H9 (cell line): ENCODE measurements around the gene SNCB. TPM values are rescaled to one million over a fixed set of nuclear protein-coding genes. Genes with fewer than 3 reads are reported as not detected.

Source experiments
- DNase-seq: peaks from one replicate; pipeline ENCODE4 v3.0.0-alpha.2; 2017
- H2AFZ ChIP-seq: one replicate; pipeline ENCODE4 v1.6.1; 2013; ENCODE audit warnings: mild to moderate bottlenecking, low read length, control low read depth, moderate library complexity
- H2AK5ac ChIP-seq: 2 replicates; pipeline ENCODE4 v1.6.1; 2013; ENCODE audit warnings: low read length, control low read depth, mixed read lengths; ENCODE audit not compliant: insufficient read length
- H2BK120ac ChIP-seq: one replicate; pipeline ENCODE4 v1.6.1; 2013; ENCODE audit warnings: low read depth, mild to moderate bottlenecking, low read length, control low read depth, inconsistent platforms; ENCODE audit not compliant: poor library complexity, severe bottlenecking
- H2BK12ac ChIP-seq: 2 replicates; pipeline ENCODE4 v1.6.1; 2013; ENCODE audit warnings: low read length, control low read depth, mixed read lengths, low read depth; ENCODE audit not compliant: insufficient read length
- H2BK15ac ChIP-seq: 2 replicates; pipeline ENCODE4 v1.6.1; 2013; ENCODE audit warnings: low read depth, low read length, control low read depth
- H2BK20ac ChIP-seq: one replicate; pipeline ENCODE4 v1.6.1; 2013; ENCODE audit warnings: low read depth, mild to moderate bottlenecking, low read length, control low read depth, inconsistent platforms; ENCODE audit not compliant: poor library complexity, severe bottlenecking
- H2BK5ac ChIP-seq: 2 replicates; pipeline ENCODE4 v1.6.1; 2013; ENCODE audit warnings: low read length, control low read depth, mixed read lengths; ENCODE audit not compliant: insufficient read length
- H3K14ac ChIP-seq: 2 replicates; pipeline ENCODE4 v1.6.1; 2013; ENCODE audit warnings: low read length, control low read depth; ENCODE audit not compliant: insufficient read depth
- H3K18ac ChIP-seq: 2 replicates; pipeline ENCODE4 v1.6.1; 2013; ENCODE audit warnings: low read depth, mild to moderate bottlenecking, mixed read lengths, low read length, control low read depth; ENCODE audit not compliant: insufficient read length
- H3K23ac ChIP-seq: 2 replicates; pipeline ENCODE4 v1.6.1; 2013; ENCODE audit warnings: low read length, control low read depth, mixed read lengths, low read depth; ENCODE audit not compliant: insufficient read length
- H3K23me2 ChIP-seq: 2 replicates; pipeline ENCODE4 v1.6.1; 2013; ENCODE audit warnings: low read depth, mild to moderate bottlenecking, mixed read lengths, low read length, control low read depth; ENCODE audit not compliant: insufficient read length, poor library complexity, severe bottlenecking
- H3K27ac ChIP-seq: 2 replicates; pipeline ENCODE4 v1.5.1; 2013; ENCODE audit warnings: low read length, control low read depth, mixed read lengths, low read depth; ENCODE audit not compliant: insufficient read length
- H3K27me3 ChIP-seq: 2 replicates; pipeline ENCODE4 v1.6.1; 2013; ENCODE audit warnings: low read length, control low read depth, inconsistent platforms; ENCODE audit not compliant: insufficient read depth
- H3K4ac ChIP-seq: 2 replicates; pipeline ENCODE4 v1.6.1; 2013; ENCODE audit warnings: low read depth, mild to moderate bottlenecking, control low read depth, inconsistent platforms, low read length, moderate library complexity
- H3K4me1 ChIP-seq: 2 replicates; pipeline ENCODE4 v1.6.1; 2013; ENCODE audit warnings: low read length, control low read depth, inconsistent platforms; ENCODE audit not compliant: insufficient read depth
- H3K4me2 ChIP-seq: 2 replicates; pipeline ENCODE4 v1.6.1; 2013; ENCODE audit warnings: low read length, control low read depth, mixed read lengths; ENCODE audit not compliant: insufficient read length, insufficient read depth
- H3K56ac ChIP-seq: 2 replicates; pipeline ENCODE4 v1.6.1; 2013; ENCODE audit warnings: low read depth, mild to moderate bottlenecking, mixed read lengths, low read length, control low read depth; ENCODE audit not compliant: insufficient read length
- H3K79me1 ChIP-seq: 2 replicates; pipeline ENCODE4 v1.6.1; 2013; ENCODE audit warnings: low read depth, mild to moderate bottlenecking, moderate library complexity, low read length, control low read depth, inconsistent platforms; ENCODE audit not compliant: insufficient read depth, poor library complexity, severe bottlenecking
- H3K79me2 ChIP-seq: 2 replicates; pipeline ENCODE4 v1.6.1; 2013; ENCODE audit warnings: low read length, control low read depth, inconsistent platforms; ENCODE audit not compliant: insufficient read depth
- H3K9ac ChIP-seq: 2 replicates; pipeline ENCODE4 v1.6.1; 2013; ENCODE audit warnings: low read length, control low read depth, mixed read lengths; ENCODE audit not compliant: insufficient read length; ENCODE audit errors: extremely low read depth
- H3K9me3 ChIP-seq: one replicate; pipeline ENCODE4 v1.6.1; 2013; ENCODE audit warnings: low read depth, low read length, inconsistent platforms; ENCODE audit not compliant: control insufficient read depth
- H3T11ph ChIP-seq: one replicate; pipeline ENCODE4 v1.6.1; 2013; ENCODE audit warnings: mild to moderate bottlenecking, low read length, control low read depth, inconsistent platforms
- H4K20me1 ChIP-seq: one replicate; pipeline ENCODE4 v1.6.1; 2013; ENCODE audit not compliant: control insufficient read depth, insufficient read length, insufficient read depth
- H4K5ac ChIP-seq: 2 replicates; pipeline ENCODE4 v1.6.1; 2013; ENCODE audit warnings: low read depth, mild to moderate bottlenecking, mixed read lengths, low read length, control low read depth; ENCODE audit not compliant: insufficient read length
- H4K8ac ChIP-seq: replicated peaks from 2 replicates; pipeline ENCODE4 v1.6.1; 2013; ENCODE audit warnings: low read length, control low read depth, mixed read lengths, low read depth; ENCODE audit not compliant: insufficient read length
- H4K91ac ChIP-seq: 2 replicates; pipeline ENCODE4 v1.6.1; 2013; ENCODE audit warnings: low read depth, mild to moderate bottlenecking, moderate library complexity, mixed read lengths, low read length, control low read depth; ENCODE audit not compliant: insufficient read length
- H3K27ac Mint-ChIP-seq, 3 experiments: 2 replicates in 2 of 3; 3 replicates in 1 of 3; pipeline ENCODE4 v1.8.0; 2020 to 2021; ENCODE audit warnings: mixed read lengths in 3 of 3, mild to moderate bottlenecking in 1 of 3, moderate library complexity in 1 of 3
- H3K27me3 Mint-ChIP-seq: 2 replicates; pipeline ENCODE4 v1.8.0; 2021; ENCODE audit warnings: low read depth, mild to moderate bottlenecking, moderate library complexity, mixed read lengths
- H3K36me3 Mint-ChIP-seq, 3 experiments: 2 replicates in 2 of 3; 3 replicates in 1 of 3; pipeline ENCODE4 v1.8.0; 2020 to 2021; ENCODE audit warnings: low read depth in 3 of 3, mixed read lengths in 3 of 3; ENCODE audit not compliant: insufficient read depth in 1 of 3
- H3K4me1 Mint-ChIP-seq, 2 experiments: 2 replicates each; pipeline ENCODE4 v1.8.0; 2020; ENCODE audit warnings: mixed read lengths in 2 of 2
- H3K4me3 Mint-ChIP-seq, 2 experiments: 2 replicates in 1 of 2; 3 replicates in 1 of 2; pipeline ENCODE4 v1.8.0; 2020 to 2021; ENCODE audit warnings: mild to moderate bottlenecking in 2 of 2, mixed read lengths in 2 of 2, moderate library complexity in 1 of 2
- H3K9me3 Mint-ChIP-seq, 2 experiments: 2 replicates in 1 of 2; 3 replicates in 1 of 2; pipeline ENCODE4 v1.8.0; 2020; ENCODE audit warnings: mild to moderate bottlenecking in 2 of 2, mixed read lengths in 2 of 2, moderate library complexity in 1 of 2
- CTCF ChIP-seq: fragments of 200-600 bp; sonication (generic); conservative IDR thresholded peaks from 3 replicates; pipeline ENCODE4 v1.8.0; 2021; ENCODE audit warnings: antibody characterized with exemption, mild to moderate bottlenecking
- WGBS: extraction: QIAGEN DNeasy Blood & Tissue Kit; methylation state at CpG from one replicate; pipeline ENCODE4 v1.1.7; 2013; ENCODE audit warnings: missing lambda C conversion rate, low lambda C conversion rate, mixed read lengths; ENCODE audit not compliant: insufficient read length; ENCODE audit errors: extremely low coverage; 5-methylcytosine and 5-hydroxymethylcytosine counted together
- total RNA-seq: library from RNA; stranded (reverse); gene quantifications from 2 replicates; pipeline ENCODE4 v1.2.1, GENCODE V29; 2021

Gene SNCB
- total RNA-seq, 1 experiment from 2014 or later = 3.5 TPM

GRCh38 chr5:176662371-176663333 is 32.3 kb upstream of the SNCB start:
- Histone ChIP-seq H2BK20ac (no peak overlapping the region), H3K23ac (no peak overlapping the region), H4K20me1 (no peaks in the 10 kb centered on the region), H2BK120ac (no peak overlapping the region), H3K23me2 (no peaks in the 10 kb centered on the region), H3K4ac (no peak overlapping the region), H3K79me2 (no peaks in the 10 kb centered on the region), H3K4me2 (no peak overlapping the region), H3K56ac (no peak overlapping the region), H2AFZ (no peak overlapping the region), H3K27me3 (no peaks in the 10 kb centered on the region), H4K8ac (no peak overlapping the region), H4K5ac (no peak overlapping the region), H4K91ac (no peak overlapping the region), H3T11ph (no peak overlapping the region), H2BK12ac (no peak overlapping the region), H3K4me1 (no peaks in the 10 kb centered on the region; the same call in 1 of the 2 replicates), H2AK5ac (no peak overlapping the region), H2BK15ac (no peak overlapping the region), H3K9me3 (no peaks in the 10 kb centered on the region), H3K9ac (no peak overlapping the region), H3K18ac (no peak overlapping the region), H3K27ac (no peak overlapping the region), H3K79me1 (no peaks in the 10 kb centered on the region), H2BK5ac (no peak overlapping the region), H3K14ac (no peak overlapping the region)
- DNase-seq = no peak
- Mint-ChIP-seq H3K9me3 (peaks cover 5 to 6% of the 10 kb centered on the region in 2 experiments; a peak in 3 of 5 replicates), H3K4me3 (no peak overlapping the region), H3K4me1 (peaks cover 13 to 28% of the 10 kb centered on the region in 2 experiments), H3K27ac (no peak overlapping the region), H3K27me3 (no peaks in the 10 kb centered on the region; the same call in none of the 2 replicates), H3K36me3 (peaks cover 1 to 3% (median 2%) of the 10 kb centered on the region in 3 experiments; a peak in 4 of 7 replicates)
- no CpG with 5 or more reads among the region's 21 CpGs for WGBS
- TF ChIP-seq CTCF = no peak
